ENCODE measurements around the gene TLCD3B.

The TLCD3B gene

GRCh38 chr16:29987371-29988085 lies 43.5 kb downstream of the TLCD3B start:
- no peak for DNase-seq

GRCh38 chr16:29986931-29987330 lies 44.1 kb downstream of the TLCD3B start:
- no peak for DNase-seq

- DNase-seq: no peak
Measured at GRCh38 chr16:29986231-29986630, 44.8 kb downstream of the TLCD3B start.

GRCh38 chr16:29985271-29985811 lies 45.7 kb downstream of the TLCD3B start:
- no peak for DNase-seq

GRCh38 chr16:29984764-29985147 lies 46.3 kb downstream of the TLCD3B start:
- DNase-seq: no peak

GRCh38 chr16:29984137-29984763 lies 46.8 kb downstream of the TLCD3B start:
- no peak for DNase-seq

GRCh38 chr16:29983420-29984136 lies 47.5 kb downstream of the TLCD3B start:
- DNase-seq: no peak

GRCh38 chr16:29982560-29983419 lies 48.3 kb downstream of the TLCD3B start:
- no peak for DNase-seq

GRCh38 chr16:29978564-29979270 lies 52.4 kb downstream of the TLCD3B start:
- DNase-seq: no peak

GRCh38 chr16:29978081-29978480 lies 53.0 kb downstream of the TLCD3B start:
- DNase-seq: no peak

GRCh38 chr16:29977063-29977825 lies 53.8 kb downstream of the TLCD3B start:
- DNase-seq: no peak

- DNase-seq: no peak
Measured at GRCh38 chr16:29975811-29976511, 55.1 kb downstream of the TLCD3B start.

GRCh38 chr16:29975134-29975538 lies 55.9 kb downstream of the TLCD3B start:
- no peak for DNase-seq
